Measurements from ENCODE around the gene DDX24.

- TF ChIP-seq CTCF (conservative IDR thresholded peaks at IDR 0.05) = no peak
- no peak for TF ChIP-seq EZH2 (IDR thresholded peaks at IDR 0.05; ENCODE audit: low read depth)
Observed at GRCh38 chr14:94081386-94081820, 401 bp upstream of the DDX24 start.
